Kidney glomerular epithelial cell (primary cell): ENCODE data around the gene AXIN1.
"Not testable (repeated sequence)": the region's sequence is repeated elsewhere in the genome, so short reads cannot be mapped to it uniquely, and the experiment has no call there.

ENCODE experiments used
- DNase-seq: peaks from one replicate; lab custom pipeline; 2025; lab: John Stamatoyannopoulos, UW

The AXIN1 gene

DNA sequence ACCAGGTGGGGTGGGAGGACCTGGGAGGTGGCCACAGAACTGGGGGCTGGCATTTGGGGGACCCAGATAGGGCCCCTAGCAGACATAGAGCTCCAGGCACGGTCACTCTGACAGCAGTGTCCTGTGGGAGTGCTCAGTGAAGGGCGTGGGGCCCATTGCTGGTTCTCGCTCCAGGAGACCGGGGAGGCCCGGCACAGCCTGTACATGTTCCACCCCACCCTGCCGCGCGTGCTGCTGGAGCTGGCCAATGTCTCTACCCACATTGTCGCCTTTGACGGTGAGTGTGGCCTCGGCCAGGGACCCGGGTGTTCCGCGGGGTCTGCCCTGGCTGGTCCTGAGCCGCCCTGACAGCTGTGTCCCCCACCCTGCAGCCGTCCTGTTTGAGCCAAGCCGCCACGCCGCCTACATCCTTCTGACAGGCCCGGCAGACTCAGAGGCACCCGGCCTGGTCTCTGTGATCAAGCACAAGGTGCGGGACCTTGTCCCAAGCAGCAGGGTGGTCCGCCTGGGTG is 88.0 kb downstream of the AXIN1 start:
- no peak for DNase-seq

DNA sequence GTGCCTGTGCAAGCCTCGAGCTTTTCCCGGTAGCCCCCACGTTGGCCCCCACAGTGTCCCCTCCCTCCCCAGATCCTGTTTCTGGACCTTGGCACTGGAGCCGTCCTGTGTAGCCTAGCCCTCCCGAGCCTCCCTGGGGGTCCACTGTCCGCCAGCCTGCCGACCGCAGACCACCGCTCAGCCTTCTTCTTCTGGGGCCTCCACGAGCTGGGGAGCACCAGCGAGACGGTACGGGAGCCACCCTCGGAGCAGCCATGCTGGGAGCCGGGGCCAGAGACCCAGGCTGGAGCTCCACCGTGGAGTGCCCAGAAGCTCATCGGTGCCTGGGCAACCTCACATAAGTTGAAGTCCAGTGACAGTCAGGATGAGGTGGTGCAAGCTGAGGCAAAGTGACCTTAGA is 88.6 kb downstream of the AXIN1 start:
- no peak for DNase-seq

DNA sequence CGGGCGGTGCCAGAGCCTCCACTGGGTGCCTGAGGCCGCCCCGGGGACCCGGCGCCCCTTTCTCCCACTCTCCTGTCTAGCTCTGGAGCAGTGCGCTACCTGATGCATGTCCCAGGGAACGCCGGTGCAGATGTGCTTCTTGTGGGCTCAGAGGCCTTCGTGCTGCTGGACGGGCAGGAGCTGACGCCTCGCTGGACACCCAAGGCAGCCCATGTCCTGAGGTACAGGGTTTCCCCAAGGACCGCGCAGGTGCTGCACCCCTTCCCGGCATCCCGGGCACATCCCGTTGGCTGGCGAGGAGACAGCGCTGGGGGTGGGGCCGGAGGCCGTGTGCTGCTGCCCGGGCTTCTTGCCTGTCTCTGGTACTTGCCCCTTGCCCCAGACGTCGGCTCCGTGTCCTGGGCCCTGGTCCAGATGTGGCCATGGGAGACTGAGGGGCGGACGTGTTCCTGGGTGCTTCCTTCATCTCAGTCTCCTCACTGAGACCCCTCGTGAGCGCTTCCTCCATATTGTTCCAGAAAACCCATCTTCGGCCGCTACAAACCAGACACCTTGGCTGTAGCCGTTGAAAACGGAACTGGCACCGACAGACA is 89.2 kb downstream of the AXIN1 start:
- no peak for DNase-seq

- DNase-seq: no peak
Observed at GRCh38 chr16:262121-262745, 90.3 kb downstream of the AXIN1 start.

GRCh38 chr16:261031-261691 is 91.4 kb downstream of the AXIN1 start:
- DNase-seq: no peak

- no peak for DNase-seq
Observed at GRCh38 chr16:260326-260725, 92.2 kb downstream of the AXIN1 start.

GRCh38 chr16:259814-260253 is 92.7 kb downstream of the AXIN1 start:
- DNase-seq: no peak

DNA sequence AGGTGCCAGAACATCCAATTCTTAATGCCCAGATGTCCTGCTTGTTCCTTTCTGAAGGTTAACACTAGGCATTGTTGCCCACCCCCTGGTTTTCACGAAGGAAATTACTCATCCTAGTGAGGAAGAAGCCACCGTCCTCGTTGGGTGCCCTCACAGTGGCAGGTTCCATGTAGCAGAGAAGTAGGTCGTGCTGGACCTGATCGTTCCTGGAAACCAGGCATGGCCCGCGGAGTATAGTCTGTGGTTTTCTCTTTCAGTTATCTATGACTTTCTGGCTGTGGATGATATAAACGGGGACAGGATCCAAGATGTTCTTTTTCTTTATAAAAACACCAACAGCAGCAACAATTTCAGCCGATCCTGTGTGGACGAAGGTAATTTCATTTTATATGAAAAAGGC is 93.3 kb downstream of the AXIN1 start:
- DNase-seq: no peak

- DNase-seq: not testable (repeated sequence)
Observed at GRCh38 chr16:258091-258490, 94.4 kb downstream of the AXIN1 start.

GRCh38 chr16:255183-255582 is 97.3 kb downstream of the AXIN1 start:
- no peak for DNase-seq

DNA sequence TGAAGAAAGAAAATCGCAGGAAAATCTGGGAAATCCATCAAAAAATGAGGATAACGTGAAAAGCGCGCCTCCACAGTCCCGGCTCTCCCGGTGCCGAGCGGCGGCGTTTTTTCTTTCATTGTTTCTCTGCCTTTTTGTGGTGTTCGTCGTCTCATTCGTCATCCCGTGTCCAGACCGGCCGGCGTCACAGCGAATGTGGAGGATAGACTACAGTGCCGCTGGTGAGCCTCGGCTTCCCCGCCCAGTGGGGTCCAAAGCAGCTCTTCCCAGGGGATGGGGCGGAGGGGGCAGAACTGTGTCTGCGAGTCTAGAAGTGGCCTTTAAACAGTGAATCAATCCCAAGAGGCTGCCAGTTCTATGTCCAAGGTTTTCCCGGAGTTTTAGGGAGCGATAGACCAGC is 98.1 kb downstream of the AXIN1 start:
- DNase-seq: no peak

DNA sequence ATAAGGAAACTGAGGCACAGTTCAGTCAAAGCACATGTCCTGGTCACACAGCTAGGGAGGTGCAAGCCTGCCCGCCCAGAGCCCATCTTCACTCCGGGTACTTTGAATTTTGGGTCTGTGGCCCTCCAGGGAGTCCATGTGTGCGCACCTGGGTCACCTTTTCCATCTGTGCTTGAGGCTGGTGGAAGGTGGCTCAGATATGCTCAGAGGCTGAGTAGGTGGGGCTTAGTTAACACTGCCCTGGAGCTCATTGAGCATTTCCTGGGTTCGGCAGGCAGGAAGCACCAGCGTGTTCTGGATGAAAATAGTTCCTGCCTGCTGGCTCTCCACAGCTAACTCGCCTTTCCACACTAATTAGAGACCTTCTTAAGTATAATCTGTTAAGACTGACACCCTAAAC is 98.7 kb downstream of the AXIN1 start:
- no peak for DNase-seq

DNA sequence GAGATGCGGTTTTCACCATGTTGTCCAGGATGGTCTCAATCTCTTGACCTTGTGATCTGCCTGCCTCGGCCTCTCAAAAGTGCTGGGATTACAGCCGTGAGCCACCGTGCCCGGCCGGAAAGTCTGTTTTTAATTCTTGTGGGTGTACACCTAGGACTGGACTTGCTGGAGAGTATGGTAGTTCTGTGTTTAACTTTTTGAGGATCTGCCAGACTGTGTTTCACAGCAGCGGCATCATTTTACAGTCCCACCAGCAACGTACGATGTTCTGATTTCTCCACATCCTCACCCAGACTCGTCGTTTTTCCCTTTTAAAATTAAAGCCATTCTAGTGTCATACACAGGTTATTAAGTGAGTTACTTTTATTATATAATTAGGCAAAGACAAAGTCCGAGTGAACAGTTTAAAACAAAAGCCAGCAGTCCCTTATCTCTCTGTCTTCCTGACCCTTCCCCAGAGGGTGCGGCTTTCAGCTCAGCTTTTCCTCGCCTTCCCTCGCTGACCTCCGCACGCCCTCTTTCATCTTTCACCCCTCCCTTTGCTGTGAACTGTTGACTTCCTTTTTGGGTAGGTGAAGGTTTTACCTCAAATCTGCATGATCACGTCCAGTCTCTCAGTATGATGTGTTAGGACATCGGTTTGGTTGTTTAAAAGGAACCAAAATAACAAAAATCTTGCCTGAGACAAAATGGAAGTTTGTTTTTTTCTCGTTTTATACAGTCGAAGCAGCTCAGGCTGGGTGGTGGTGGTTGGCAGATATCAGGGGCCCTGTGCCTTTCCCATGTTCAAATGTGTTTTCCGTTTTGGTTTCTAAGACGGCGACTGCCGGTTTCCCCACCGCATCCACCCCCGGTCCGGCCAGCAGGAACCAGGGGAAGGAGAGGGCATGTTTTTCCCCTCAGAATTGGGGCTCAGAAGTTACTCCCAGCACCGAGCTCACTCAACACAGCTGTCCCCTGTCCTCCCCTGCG is 99.9 kb downstream of the AXIN1 start:
- DNase-seq: no peak

DNA sequence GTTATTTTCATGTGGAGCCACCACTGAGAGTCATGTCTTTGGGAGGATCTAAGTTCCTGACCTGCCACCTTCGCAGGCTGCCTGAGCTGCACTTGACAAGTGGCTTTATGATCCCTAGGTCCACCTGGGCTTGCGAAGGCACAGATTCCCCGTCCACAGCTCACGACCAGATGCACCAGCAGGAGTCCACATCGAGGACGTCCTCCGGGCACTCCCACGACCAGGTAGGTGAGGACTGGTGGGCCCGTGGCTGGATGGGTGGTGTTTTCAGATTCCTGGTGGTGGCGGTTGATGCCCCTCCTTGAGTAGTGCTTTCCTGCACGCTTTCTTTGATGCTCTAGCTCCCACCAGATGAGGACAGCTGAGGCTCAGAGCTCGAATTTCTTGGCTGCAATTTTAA is 103.1 kb downstream of the AXIN1 start:
- no peak for DNase-seq

GRCh38 chr16:247027-247426 is 105.5 kb downstream of the AXIN1 start:
- DNase-seq: no peak

- DNase-seq: no peak
Observed at GRCh38 chr16:245105-245504, 107.4 kb downstream of the AXIN1 start.

DNA sequence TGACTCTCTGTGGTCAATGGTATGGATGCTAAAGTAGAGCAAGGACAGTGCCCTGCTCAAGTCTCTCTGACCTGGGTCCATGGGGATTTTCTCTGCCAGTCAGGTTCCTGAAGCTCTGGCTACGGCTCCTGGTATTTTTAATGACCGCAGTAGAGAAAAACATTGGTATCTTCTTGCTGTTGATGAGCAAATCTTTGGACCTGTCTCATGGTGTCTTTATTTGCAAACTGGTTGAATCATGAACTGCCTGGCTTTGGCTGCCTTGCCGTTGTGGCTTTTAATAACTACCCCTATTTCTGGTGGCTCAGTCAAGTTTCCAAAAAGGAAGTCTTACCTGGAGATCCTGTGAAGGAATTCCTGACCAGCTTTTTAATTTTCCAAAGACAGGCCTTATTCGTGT is 109.2 kb downstream of the AXIN1 start:
- DNase-seq: no peak

DNA sequence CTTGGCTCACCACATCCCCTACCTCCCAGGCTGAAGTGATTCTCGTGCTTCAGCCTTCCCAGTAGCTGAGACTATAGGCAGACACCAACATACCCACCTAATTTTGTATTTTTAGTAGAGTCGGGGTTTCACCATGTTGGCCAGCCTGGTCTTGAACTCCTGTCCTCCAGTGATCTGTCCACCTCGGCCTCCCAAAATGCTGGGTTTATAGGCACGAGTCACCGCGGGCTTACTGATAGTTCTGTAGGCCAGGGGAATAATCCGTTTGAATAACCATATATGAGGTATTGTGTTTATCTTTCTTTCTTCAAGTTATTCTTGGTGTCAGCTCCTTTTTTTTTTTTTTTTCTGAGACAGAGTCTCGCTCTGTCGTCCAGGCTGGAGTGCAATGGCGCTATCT is 110.2 kb downstream of the AXIN1 start:
- no peak for DNase-seq

- no peak for DNase-seq
Observed at GRCh38 chr16:240559-240958, 112.0 kb downstream of the AXIN1 start.

DNA sequence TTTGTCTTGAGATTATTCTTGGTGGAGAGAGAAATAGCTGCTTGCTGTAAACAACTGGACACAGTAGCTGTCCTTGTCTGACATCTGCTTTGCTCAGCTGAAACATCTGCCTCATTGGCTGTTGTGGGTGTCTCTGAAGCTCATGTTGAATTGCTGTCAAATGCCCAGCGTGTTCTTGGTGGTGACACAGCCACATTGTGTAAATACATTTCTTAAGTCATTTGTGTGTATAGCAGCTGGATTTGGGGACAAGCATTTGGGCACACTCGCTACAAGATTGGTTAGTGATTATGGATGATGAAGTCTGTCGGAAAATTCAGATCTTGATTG is 112.6 kb downstream of the AXIN1 start:
- DNase-seq: no peak
